ENCODE measurements around the gene FAM161B.
"Not testable (repeated sequence)": the region's sequence is repeated elsewhere in the genome, so short reads cannot be mapped to it uniquely, and the experiment has no call there.

FAM161B gene

DNA sequence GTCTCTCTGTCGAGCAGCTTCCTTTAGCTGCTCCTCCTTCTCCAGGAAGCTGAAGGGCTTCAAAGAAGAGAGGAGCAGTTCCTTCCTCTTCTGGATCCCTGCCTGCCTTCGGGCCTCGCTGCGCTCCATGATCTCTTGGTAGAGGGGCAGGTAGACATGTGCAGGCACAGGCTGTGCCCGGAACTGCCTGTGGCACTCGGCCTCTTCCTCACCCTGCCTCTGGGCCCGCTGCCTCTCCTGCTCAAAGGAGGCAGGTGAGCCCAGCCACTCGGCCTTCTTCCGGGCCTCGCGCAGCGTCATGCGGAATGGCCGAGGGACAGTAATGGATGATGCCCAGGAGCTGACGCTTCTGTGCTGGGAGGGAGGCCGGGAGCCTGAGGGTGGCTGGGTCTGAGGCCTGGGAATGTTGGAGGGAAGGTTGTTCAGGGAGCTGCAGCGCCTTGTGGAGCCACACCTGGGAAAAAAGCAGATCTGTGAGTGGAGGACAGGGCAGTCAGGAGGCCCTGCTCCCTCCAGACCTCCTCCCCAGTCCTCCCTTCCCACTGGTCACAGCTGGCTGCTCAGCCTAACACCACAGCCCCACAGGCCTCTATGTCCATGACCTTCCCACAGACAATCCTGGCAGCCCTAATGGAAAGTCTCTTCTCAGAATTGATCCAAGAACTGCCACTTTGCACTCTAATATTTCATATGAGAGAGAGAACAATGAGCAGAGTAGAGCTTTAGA lies 5.3 kb downstream of the FAM161B start:
- DNase-seq (ENCODE audit: low spot score): no peak

DNA sequence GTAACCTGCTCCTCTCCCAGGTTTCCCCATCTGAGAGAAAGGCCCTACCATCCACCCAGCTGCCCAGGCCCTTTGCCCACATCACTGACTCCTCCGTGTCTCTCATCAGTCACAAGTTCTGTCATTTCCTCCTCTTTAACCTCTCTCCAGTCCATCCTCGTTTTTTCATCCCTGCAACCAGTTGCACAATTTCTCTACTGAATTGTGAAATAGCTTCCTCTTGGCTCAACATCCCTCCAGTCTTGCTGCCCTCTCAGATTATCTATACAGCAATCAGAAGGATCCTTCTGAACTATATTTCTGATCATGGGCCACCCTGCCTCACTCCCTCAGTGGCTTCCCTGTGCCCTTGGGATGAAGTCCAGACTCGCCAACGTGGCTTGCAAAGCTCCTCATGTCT lies 6.8 kb downstream of the FAM161B start:
- no peak for DNase-seq (ENCODE audit: low spot score)

DNA sequence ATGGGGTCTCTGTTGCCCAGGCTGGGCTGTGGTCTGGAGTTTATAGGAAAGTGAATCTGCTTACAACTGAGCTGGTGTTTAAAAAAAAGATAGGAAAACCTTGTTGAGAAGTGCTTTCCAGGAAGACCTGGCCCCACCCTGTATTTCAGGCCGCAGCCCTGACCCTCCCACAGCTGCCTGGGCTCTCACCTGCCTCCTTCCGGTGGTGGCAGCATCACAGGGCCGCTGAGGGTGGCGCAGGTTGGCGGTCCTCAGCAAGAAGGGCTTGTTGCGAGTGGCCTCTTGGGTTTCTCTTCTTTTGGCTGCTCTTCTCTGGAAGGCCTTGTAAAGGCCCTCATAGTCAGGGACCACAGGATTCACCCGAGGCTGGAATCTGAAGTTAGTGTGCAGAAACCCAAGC lies 7.7 kb downstream of the FAM161B start:
- DNase-seq (ENCODE audit: low spot score): no peak

DNA sequence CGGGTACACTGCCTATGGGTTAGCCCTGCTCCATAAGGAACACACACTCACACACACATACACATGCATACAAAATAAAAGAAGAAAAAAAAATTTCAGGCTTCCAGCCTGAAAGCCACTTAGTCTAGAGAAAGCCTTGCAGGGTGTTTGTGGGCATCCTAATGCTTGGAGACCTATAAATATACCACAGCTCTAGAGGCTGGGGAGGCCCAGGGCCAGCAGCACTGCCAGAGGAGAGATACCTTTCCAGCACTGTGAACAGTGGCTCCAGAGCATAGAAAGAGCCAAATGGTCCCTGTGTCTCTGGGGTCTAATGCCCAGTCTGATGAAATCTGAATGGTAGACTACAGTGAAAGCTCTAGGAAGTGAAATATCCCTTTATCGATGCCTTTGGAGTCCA lies 12.9 kb downstream of the FAM161B start:
- DNase-seq (ENCODE audit: low spot score): no peak

DNA sequence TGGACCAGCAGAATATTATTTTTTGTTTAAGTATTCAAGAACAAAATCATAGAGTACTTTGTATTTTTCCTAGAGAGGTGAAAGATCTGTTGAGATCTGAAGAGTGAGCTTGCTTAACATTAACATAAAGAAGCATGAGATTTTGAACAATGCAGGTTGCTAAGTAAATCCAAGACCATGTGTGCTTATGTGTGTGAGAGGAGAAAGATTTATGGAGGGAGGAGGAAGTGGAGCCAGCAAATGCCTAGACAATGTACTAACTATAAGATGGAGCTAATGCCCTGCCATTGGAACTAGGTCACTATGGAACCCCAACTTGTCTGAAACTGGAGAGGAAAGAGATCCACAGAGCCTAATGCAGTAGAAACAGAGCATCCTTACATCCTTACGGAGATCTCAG lies 13.3 kb downstream of the FAM161B start:
- no peak for DNase-seq (ENCODE audit: low spot score)

DNA sequence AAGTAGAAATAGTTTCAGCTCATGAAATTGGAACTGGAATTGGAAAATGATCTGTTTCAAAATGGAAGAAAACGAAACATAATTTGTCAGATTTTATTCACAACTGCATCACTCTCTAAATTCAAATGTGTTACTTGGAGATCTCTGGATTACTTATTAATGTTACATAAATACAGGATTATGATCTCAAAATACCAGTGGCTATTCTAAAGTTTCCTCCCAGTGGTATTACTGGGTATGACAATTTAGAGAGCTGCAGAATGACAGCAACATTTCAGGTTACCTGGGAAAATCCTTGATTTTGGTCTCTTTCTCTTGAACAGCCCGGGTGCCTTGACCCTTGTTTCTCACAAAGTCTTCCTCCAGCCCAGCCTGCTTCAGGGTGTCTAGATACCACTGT lies 14.2 kb downstream of the FAM161B start:
- no peak for DNase-seq (ENCODE audit: low spot score)

DNA sequence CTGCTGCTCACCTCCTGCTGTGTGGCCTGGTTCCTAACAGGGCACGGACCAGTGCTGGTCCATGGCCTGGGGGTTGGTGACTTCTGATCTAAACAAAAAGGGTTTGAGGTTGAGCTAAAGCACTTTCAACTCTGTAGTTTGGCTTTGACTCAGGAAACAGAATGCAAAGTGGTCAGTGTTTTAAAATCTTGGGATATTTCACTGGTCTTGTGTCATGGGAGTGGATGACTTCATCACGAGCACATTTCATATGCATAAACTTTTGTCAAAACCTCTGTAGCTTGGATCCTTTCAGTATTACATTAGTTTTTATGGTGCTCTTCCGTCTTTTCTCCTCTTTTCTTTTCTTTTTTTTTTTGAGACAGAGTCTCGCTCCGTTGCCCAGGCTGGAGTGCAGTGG lies 25.6 kb downstream of the FAM161B start:
- DNase-seq (ENCODE audit: low spot score): no peak

DNA sequence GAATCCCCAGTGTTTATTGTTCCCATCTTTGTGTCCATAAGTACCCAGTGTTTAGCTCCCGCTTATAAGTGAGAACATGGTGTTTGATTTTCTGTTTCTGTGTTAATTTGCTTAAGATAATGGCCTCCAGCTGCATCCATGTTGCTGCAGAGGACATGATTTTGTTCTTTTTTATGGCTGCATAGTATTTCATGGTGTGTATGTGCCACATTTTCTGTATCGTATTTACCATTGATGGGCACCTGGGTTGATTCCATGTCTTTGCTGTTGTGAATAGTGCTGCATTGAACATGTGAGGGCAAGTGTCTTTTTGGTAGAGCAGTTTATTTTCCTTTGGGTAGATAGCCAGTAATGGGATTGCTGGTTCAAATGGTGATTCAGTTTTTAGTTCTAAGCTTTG lies 30.4 kb downstream of the FAM161B start:
- not testable (repeated sequence) for DNase-seq (ENCODE audit: low spot score)

DNA sequence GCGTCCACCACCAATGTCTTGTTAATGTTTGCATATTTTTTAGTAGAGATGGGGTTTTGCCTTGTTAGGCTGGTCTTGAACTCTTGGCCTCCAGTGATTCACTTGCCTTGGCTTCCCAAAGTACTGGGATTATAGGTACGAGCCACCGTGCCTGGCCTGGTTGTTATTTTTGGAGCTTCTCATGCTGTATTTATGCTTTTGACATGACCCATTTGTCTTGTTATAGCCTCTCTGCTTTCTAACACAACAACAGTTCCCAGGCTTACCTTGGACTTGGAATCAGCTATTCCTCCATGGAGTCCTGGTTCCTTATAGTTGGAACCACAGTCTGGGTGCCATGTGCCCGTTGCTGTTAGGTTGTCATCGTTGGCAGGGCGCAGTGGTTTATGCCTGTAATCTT lies 33.6 kb downstream of the FAM161B start:
- DNase-seq (ENCODE audit: low spot score): no peak

DNA sequence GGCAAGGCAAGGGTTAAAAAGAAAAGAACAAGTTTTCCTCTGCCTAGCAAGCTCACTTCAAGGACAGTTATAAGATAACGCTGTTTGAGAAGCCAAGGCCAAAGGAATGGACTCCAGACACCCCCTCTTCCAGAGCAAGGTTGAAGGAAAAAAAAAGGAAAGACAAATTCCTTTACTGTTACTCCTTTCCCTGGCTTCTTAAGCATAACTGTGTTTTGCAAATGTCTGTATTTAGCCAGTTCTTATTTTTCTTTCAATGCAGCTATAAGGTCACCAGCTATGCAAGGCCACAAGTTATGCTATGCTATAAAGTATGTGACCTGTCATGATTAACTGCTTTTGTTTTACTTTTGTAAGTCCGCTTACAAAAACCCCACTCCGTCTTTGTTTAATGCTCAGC lies 36.6 kb downstream of the FAM161B start:
- DNase-seq (ENCODE audit: low spot score): no peak

DNA sequence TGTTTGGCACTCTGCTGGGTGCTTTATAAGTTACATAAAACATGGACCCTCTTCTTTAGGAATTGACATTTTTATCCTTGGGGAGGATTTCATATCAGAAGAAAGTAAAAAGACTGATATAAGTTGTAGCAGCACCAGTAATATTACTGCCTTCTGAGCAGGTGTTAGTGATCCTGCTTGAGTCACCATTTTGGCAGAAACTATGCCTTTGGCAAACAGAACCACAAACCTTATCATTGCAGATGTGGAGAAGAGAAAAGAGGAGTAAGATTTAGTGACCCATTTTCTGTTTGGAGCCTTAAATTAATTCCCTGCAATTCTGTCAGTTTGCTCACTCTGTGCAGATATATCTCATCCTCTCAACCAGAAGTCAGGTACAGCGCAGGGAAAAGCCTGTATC lies 40.2 kb downstream of the FAM161B start:
- no peak for DNase-seq (ENCODE audit: low spot score)

DNA sequence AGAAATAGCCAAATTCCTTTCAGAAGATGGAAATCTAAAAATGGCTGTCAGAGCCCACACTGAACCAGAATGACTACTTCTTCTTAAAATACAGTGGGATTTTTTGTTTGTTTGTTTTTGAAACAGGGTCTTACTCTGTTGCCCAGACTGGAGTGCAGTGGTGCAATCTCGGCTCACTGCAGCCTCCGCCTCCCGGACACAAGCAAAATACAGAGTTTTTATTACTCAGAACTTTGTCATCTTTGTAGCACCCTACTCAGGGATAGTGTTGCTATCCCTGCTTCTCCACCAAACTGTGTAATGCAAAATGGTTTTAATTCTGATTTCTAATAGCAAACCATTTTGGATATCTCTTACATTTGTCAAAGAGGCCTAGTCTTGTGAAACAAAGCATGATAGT lies 46.9 kb downstream of the FAM161B start:
- DNase-seq (ENCODE audit: low spot score): no peak

DNA sequence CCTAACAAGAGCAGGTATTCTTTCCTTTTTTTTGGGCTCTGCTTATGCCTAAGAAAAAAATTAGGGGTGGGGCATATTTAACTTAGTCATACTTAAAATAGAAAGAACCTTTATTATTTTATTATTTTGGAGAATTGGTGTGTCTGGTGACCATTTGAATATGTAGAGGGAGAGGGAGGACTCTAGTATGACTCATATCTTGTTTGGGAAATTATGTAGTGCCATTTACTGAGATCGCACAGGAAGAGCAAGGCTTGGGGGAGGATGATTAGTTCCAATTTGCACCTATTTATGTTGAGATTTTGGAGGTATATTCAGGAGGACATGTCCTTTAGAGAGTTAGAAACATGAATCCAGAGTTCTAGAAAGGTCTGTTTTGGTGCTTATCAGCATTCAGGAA lies 53.4 kb downstream of the FAM161B start:
- no peak for DNase-seq (ENCODE audit: low spot score)

DNA sequence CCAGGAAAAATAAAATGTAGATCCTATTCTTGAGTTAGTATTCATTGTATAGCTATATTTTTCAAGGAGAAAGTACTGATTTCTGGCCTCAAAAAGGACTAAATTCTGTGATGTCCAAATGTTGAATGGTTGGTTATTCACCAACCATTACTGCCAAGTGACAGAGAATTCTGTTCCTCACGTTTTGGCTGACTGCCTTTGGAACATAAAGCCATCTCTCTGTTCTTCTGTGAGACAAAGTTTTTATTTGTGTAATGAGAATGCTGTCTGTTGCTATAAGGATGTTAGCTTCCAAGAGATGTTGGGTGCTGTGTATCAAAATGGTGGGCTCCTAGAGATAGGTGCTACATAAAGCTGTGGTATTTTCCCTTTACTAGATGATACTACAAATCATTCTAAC lies 54.0 kb downstream of the FAM161B start:
- DNase-seq (ENCODE audit: low spot score): no peak

DNA sequence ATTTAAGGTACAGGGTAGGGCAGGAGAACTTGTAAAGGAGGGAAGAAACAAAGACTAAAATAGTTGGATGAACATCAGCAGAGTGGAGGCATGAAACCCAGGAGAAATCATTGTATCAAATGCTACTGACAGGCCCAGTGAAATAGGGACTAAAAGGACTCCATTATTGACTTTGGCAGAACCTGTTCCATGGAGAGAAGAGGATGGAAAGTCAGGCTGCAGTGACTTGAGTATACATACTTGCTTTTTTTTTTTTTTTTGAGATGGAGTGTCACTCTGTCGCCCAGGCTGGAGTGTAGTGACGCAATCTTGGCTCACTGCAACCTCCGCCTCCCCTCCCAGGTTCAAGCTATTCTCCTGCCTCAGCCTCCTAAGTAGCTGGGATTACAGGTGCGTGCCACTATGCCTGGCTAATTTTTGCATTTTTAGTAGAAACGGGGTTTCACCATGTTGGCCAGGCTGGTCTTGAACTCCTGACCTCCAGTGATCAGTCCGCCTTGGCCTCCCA lies 55.7 kb downstream of the FAM161B start:
- DNase-seq (ENCODE audit: low spot score): not testable (repeated sequence)

DNA sequence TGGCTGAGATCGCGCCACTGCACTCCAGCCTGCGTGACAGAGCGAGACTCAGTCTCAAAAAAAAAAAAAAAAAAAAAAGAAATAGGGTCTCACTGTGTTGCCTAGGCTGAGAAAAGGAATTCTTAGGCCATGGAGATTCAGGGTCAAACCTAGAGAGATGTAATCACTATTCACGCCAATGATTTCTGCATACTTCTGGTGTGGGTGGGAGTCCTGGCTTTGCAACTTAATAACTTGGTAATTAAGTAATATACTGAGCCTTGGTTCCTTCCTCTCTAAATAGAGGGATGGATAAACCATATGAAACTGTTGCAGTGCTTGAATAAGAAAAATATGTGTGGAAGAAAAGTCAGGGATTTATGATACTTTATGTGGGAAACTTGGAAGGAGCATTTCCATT lies 60.5 kb downstream of the FAM161B start:
- DNase-seq (ENCODE audit: low spot score): no peak

DNA sequence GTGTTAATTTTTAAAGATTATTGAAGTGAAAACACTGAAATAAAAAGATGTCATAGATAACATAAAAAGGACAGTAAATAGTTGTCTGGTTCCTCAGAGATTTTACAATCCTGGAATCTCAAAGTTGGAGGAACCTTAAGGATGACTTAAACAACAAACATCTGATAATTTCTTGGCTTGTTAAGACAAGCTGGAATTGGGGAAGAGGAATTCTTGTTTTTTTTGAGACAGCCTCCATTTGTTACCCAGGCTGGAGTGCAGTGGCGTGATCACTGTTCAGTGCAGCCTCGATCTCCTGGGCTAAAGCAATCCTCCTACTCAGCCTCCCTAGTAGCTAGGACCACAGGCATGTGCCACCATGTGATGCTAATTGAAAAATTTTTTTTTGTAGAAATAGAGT lies 60.9 kb downstream of the FAM161B start:
- DNase-seq (ENCODE audit: low spot score): no peak

DNA sequence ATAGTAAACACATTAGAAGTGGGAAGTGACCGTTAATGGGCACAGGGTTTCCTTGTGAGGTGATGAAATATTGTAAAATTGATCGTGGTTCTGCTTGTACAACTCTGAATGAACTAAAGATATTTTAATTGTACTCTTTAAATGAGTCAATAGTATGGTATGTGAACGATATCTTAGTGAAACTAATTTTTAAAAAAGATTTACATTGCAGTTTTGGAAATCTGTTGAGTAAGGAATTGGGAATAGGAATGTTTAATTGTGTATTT lies 61.5 kb downstream of the FAM161B start:
- DNase-seq (ENCODE audit: low spot score): no peak

DNA sequence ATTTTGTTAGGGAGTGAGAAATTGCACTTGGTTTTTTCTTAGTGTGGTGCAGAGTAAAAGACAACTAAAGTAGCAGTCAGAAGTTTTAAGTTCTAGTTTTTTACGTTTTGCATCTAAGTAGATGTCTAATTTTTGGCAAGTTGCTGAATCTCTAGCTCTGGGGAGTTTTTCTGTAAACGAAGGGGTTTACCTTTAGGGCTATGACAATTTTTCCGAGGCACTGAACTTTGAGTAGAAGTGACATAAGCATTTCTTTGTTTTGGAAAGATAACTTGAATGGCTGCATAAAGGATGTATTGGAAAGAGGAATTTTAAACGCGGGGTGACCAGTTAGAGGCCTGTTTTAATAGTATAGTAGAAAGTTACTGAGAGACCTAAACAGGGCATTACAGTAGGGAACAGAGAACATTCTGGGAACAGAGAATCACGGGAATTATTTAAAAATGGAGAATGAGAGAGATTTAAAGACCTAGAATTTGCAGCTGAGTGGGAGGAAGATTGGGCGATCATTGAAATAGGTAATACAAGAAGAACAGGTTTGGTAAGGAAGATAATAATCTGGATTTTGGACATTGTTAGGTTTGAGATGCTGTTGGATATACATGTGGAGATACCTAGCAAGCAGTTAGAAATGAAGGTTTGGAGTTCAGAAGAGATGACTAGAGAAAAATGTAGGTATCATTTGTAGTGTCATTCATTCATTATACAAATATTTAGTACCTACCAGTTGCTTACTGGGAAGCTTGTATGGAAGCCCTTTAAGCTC lies 62.0 kb downstream of the FAM161B start:
- DNase-seq (ENCODE audit: low spot score): peak; percentile 16

DNA sequence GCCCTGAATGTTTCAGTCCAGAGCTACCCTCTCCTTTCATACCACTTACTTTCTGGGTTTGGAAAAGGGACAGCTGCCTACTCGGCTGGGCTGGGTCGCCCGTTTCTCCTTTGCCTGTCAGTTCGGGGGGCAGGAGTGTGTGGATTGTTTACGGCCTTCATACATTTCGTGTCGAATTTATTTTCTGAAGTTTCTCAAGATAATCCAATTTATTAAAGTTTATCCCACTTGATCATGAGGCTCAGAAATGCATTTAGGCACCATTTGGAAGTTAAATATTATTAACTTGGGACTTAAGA lies 62.6 kb downstream of the FAM161B start:
- no peak for DNase-seq (ENCODE audit: low spot score)

DNA sequence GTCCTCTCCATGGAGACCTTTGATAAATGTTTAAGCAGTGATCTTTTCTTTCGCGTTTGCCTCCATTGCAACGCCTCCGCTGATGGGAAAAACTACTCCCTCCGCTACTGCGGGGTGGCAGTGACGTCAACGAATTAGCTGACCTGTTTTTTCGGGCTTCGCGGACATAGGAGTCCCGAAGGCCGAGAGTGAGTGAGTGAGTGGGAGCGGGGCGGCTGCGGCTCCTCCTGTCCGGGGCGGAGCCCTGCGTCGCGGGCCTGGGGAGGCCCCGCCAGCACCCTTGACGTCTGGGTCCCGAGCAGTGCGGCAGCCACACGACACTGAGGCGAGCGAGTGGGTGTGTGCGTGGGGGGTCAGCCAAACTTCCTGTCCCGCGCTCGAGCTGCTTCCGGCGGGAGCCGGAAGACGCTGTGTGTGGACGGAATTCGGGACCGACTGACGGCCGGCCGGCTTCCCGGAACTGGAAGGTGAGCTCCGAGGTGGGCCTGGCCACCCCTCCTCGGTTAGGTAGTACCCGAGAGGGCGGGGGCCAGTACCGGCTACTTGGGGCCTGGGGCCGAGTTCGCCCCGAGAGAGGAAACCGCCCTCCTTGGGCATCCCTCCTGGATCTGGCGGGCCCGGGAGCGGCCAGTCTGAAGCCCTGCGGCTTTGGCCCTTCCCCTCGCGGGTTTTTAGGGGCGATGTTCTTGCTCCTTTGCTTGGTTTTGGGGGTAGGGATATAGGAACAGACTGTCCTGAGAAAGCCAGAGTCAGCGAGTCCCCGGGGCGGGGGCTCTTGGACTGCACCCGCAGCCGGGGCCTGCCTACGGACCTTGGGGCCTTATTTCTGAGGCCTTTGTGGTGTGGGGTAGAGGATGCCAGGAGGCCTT lies 63.2 kb downstream of the FAM161B start, which contains the start of gene ZNF410:
Gene ZNF410, plus strand, starts transcription at position 411 of the 869 bp plus-strand sequence. CDS start 5,317 bp downstream, outside the sequence.
- peak; percentile 84 for DNase-seq (ENCODE audit: low spot score)

DNA sequence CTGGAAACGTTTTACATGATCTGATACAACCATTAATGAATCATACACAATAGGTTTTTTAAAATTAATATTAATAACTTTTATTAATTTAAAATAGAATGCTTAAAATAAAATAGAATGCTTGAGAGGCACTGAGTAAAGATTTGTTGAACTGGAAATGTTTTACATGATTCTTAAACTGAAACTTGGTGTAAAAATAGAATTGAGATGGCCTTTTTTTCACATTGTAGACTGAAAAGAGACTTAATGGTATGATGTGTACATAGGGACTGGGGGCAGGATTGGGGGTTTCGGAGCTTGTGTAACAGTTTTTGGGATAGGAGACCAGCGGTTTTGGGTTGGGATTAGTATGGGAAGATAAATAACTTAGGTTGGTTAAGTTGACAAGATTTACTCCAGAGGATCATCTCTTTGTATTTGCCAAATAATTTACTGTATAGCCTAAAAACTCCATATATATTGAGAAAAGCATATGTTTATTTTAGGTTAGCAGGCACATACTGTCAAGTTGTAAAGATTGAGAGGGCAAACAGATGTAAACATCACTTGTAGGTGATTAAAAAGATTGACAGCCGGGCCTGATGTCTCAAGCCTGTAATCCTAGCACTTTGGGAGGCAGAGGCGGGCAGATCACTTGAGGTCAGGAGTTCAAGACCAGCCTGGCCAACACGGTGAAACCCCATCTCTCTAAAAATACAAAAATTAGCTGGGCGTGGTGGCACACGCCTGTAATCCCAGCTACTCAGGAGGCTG lies 65.3 kb downstream of the FAM161B start:
- DNase-seq (ENCODE audit: low spot score): no peak
